ENCODE results near the gene HIP1R. TPM values are rescaled to one million over a fixed set of nuclear protein-coding genes. Genes with fewer than 3 reads are reported as not detected.

HIP1R gene
- total RNA-seq, 1 donor from 2014 or later, result 16.6 TPM

GRCh38 chr12:122845865-122846621 is 10.8 kb downstream of the HIP1R start:
- peak; percentile 69 for DNase-seq (ENCODE audit: low spot score)
- intact Hi-C loops (cut with DNase I), result no loop called here

GRCh38 chr12:122846622-122847515 is 11.6 kb downstream of the HIP1R start:
- intact Hi-C loops (cut with DNase I), result no loop called here
- DNase-seq (ENCODE audit: low spot score), result peak; percentile 71

DNA sequence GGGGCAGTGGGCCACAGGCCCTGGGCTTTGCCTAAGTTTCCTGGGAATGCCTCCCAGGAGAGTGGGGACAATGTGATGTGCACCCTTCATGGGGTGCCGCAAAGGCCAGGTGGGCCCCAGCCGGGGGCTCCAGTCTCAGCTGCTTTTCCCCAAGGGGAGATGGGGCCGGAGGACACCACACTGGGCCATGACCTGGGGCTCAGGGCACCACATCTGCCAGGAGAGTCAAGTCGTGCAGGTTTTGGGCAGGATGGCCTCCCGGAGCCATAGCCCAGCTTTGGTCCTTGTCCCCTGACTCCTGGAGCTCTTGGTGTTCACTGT is 12.2 kb downstream of the HIP1R start:
- no peak for DNase-seq (ENCODE audit: low spot score)
- intact Hi-C loops (cut with DNase I), result no loop called here

DNA sequence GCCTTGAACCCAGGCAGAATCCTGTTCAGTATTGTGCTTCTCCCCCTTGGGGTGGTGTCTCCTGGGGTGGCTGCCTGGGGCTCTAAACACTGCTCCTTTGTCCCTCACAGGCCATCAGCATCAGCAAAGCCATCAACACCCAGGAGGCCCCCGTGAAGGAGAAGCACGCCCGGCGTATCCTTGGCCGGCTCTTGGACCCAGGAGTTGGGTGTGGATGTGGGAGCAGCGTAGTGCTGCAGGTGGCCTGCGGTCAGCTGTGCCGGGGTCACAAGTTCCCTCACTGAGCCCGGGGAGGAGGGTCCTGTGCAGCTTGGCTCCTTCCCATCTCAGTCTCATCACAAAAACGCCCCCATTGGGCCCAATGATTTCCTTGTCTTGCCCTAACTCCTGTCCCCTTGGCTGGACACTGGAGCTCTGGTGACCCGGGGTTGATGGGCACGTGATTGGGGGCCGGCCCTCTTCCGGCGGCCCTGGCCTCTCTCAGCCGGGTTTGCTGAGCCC is 12.7 kb downstream of the HIP1R start:
- no peak for DNase-seq (ENCODE audit: low spot score)
- intact Hi-C loops (cut with DNase I), result no loop called here

GRCh38 chr12:122848471-122849351 is 13.5 kb downstream of the HIP1R start:
- intact Hi-C loops (cut with DNase I), result no loop called here
- no peak for DNase-seq (ENCODE audit: low spot score)

GRCh38 chr12:122849352-122850047 is 14.2 kb downstream of the HIP1R start:
- intact Hi-C loops (cut with DNase I), result no loop called here
- DNase-seq (ENCODE audit: low spot score), result no peak

GRCh38 chr12:122850048-122850445 is 14.8 kb downstream of the HIP1R start:
- intact Hi-C loops (cut with DNase I), result no loop called here
- no peak for DNase-seq (ENCODE audit: low spot score)

GRCh38 chr12:122850695-122851350 is 15.6 kb downstream of the HIP1R start:
- intact Hi-C loops (cut with DNase I), result no loop called here
- DNase-seq (ENCODE audit: low spot score), result no peak

- intact Hi-C loops (cut with DNase I), result no loop called here
- no peak for DNase-seq (ENCODE audit: low spot score)
These were observed 16.6 kb downstream of the HIP1R start for GRCh38 chr12:122851820-122852219.

- no peak for DNase-seq (ENCODE audit: low spot score)
- intact Hi-C loops (cut with DNase I), result no loop called here
These were observed 17.3 kb downstream of the HIP1R start for GRCh38 chr12:122852336-122853275.

DNA sequence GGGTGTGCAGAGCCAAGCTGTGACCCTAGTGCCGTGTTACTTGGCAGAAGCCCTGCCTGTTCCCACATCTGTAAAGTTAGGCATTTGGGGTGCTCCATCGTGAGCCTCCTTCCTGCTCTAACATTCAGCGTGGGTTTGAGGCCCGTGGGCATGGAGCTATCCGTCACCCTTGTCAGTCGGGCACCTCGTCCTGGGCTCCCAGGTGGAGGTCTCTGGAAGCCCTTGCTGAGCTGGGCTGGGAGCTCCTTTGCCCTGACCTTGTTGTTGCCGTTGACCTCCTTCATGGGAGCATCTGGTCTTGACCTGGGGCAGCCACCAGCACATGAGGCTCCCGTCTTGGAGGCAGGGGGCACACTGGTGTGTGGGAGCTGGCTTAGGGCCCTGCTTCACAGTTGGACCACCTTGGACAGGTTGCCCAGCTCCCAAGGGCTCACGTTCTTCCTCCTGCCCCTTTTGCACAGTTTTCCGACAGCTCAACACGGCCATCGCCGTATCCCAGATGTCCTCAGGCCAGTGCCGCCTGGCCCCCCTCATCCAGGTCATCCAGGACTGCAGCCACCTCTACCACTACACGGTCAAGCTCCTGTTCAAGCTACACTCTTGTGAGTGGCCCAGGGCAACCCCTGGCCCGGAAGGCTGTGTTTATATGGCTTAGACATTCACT is 18.5 kb downstream of the HIP1R start:
- no peak for DNase-seq (ENCODE audit: low spot score)
- intact Hi-C loops (cut with DNase I), result no loop called here

- intact Hi-C loops (cut with DNase I), result no loop called here
- DNase-seq (ENCODE audit: low spot score), result no peak
These were observed 19.3 kb downstream of the HIP1R start for GRCh38 chr12:122854554-122854953.

DNA sequence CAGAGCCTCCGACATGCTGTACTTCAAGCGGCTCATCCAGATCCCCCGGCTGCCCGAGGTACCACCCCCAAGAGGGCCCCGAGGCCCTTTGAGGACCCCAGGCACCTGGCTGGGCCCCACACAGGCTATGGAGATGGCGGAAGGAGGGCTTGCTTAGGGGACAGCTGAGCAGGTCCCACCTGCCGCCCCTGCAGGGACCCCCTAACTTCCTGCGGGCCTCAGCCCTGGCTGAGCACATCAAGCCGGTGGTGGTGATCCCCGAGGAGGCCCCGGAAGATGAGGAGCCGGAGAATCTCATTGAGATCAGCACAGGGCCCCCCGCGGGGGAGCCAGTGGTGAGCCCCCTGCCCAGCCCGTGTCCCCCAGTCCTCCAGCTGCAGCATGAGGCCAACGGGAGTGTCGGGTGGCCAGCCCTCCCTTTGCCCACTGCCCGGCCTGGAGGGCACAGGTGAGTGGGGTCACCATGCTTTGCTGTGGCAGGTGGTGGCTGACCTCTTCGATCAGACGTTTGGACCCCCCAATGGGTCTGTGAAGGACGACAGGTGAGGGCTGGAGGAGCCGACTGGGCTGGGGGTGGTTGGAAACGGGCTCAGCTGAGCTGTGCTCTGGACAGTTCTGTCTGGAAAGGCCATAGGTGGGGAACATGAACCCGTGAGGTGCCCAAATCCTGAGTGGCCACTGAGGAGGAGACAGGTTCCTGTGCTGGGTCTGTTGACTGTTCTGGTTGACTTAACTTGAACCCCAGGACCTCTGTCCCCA is 20.0 kb downstream of the HIP1R start:
- intact Hi-C loops (cut with DNase I), result loop anchor here (5.0 kb wide), 1 partner anchor 63 kb away; no protein-coding TSS in a partner anchor

GRCh38 chr12:122855928-122856831 is 20.9 kb downstream of the HIP1R start:
- intact Hi-C loops (cut with DNase I), result loop anchor here (5.0 kb wide), 1 partner anchor 64 kb away; no protein-coding TSS in a partner anchor
- no peak for DNase-seq (ENCODE audit: low spot score)

More for the DNA sequence above, 20.0 kb downstream of the HIP1R start:
- DNase-seq (ENCODE audit: low spot score), result no peak

DNA sequence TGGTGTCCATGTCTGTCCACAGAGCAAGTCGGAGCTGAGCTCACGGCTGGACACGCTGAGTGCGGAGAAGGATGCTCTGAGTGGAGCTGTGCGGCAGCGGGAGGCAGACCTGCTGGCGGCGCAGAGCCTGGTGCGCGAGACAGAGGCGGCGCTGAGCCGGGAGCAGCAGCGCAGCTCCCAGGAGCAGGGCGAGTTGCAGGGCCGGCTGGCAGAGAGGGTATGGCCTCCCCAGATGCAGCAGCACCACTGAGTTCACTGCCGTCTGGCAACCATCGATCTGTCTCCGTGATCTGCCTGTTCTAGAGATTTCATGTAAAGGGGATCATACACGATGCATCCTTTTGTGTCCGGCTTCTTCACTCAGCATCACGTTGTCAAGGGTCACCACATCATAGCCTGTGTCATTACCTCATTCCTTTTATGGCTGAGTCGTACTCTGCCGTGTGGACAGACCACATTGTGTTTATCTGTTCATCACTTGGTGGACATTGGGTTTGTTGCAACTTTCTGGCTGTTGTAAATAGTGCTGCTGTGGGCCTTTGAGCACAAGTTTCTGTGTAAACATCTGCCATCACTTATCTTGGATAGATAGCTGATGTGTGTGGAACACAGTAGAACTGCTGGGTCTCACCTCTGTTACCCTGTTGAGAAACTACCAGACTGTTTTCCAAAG is 21.9 kb downstream of the HIP1R start:
- intact Hi-C loops (cut with DNase I), result loop anchor here (5.0 kb wide), 1 partner anchor 65 kb away; no protein-coding TSS in a partner anchor
- no peak for DNase-seq (ENCODE audit: low spot score)
